HG03457 (cell line): Measurements from ENCODE around the gene PPP2R1B.

Experiments used
- ATAC-seq: cut with Tn5 transposase; IDR thresholded peaks from one replicate; pipeline ENCODE4 v1.9.1; 2021; ENCODE audit warnings: moderate number of reproducible peaks; ENCODE audit not compliant: unreplicated experiment

The PPP2R1B gene

DNA sequence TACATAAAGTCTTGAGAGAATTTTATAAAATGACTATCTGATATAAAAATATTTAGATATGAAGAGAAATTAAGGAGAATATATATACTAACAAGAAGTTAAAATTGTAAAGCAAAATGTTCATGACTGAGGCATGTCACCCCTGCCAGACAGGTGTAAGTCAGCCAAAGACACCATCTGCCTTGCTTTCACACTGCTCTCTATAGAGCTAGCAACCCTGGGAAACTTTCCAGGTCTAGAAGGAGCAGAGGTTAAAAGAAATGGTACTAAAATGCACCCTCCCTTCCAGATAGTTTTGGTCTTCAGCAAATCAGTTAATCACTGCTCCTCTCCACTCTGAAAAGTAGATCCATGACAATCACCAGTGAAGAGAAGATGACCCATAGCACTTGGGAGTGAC is 16.5 kb downstream of the PPP2R1B start:
- no peak for ATAC-seq

DNA sequence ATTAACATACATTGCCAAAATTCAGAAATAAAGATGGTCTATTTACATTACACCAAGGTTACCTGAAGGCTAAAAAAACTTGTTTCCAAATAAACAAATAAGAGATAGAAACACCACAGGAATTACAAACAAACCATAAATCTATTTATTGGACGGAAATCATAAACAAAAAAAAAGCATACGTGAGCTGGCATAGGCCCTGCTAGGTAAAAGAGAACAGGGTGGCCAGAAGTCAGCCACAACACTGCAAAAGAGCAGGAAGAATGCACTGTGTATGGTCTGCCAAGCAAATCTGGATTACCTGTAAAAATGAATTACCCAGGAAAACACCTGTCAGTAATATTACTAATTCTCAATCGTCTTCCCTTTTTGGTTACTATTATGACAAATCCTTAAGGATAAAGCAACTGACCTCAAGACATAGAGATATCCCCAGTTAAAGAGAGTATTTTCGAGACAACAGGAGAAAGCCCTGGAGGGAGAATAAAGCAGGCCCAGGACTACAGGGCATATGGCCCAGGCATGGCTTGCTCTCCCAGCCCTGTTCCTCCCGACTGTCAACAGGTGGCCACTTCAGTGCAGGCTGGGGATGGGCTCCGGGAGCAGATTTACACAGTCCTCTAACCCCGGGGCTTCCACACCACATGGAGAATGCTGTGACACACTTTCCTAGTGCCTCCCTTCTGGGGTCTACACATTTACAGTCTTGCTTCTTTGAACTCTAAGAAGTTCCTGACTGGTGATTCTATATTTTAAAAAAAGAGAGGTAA is 18.0 kb downstream of the PPP2R1B start:
- no peak for ATAC-seq

DNA sequence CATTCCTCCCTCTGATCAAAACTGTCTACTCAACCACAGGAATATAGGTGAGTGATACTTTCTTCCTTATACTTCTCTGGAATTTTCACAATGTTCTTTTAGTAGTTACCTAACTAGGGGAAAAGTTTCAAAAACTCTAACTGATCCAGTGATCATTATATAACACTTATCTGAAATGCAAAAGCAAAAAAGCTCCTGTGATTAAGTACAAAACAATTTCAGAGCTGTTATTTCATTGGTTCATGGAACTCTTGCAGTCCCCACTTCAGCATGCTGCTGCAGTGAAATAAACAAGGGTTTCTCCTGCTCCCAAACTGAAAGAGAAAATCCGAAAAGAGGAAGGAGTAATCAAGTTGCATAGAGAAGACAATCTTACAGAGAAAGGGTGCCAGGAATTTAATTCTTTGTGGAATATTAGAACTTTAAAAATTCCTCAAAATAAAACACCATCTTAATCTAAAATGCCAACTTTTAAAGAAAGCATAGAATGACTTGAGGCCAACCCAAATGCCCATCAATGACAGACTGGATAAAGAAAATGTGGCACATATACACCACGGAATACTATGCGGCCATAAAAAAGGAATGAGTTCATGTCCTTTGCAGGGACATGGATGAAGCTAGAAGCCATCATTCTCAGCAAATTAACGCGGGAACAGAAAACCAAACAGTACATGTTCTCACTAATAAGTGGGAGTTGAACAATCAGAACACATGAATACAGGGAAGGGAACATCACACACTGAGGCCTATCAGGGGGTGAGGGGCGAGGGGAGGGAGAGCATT is 20.3 kb downstream of the PPP2R1B start:
- ATAC-seq, result no peak

DNA sequence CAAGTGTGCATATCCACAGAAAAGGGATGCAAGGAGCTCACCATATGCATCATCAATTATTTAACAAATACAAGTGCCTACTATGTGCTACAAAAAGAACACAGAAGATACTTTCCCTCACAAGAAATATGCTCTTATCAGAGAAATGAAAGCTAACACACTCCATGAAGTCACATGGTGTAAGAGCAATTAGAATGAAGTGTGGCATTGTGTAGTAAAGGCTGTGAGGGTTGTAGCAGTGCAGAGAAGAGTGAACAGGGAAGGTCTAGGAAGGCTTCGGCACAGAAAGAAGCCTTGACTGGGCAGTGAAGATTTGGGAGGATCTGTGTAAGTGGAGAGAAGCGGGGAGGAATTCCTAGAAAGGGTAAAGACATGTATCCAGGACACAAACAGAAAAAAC is 22.5 kb downstream of the PPP2R1B start:
- no peak for ATAC-seq

DNA sequence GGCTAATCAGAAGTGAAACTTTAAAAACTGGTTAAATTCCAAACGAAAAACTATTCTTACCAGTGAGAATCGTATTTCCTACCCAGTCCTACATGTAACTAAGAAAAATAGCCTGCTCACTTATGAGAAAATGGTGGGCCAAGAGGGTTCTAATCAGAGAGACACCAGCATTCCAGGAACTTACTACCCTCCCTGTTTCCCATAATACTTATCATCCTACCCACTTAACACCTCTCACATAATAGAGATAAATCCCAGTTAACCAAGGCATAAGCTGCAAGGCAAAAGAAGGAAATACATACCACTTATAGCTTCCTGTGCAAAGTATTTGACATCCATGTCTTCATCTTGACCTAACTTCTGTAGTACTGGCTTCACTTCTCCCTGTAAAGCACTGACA is 24.4 kb downstream of the PPP2R1B start:
- ATAC-seq, result no peak

DNA sequence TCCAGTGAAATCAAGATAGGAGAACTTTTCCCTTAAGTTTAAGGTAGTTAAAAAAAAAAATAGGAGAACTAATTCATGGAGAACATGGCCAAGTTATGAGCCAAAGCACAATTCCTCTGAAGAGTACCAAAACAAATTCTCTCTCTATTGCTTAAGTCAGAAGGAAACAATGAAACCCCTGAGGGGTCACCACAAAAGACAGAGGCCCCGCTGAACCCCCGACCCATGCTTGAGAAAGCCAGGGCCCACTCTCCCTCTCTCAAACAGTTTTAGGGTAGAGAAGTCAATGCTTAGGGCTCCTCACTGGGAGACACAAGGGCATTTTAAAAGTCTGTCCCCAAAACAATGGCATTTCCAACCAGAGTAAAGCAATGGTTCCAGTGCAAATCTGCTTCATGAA is 26.9 kb downstream of the PPP2R1B start:
- ATAC-seq, result no peak

DNA sequence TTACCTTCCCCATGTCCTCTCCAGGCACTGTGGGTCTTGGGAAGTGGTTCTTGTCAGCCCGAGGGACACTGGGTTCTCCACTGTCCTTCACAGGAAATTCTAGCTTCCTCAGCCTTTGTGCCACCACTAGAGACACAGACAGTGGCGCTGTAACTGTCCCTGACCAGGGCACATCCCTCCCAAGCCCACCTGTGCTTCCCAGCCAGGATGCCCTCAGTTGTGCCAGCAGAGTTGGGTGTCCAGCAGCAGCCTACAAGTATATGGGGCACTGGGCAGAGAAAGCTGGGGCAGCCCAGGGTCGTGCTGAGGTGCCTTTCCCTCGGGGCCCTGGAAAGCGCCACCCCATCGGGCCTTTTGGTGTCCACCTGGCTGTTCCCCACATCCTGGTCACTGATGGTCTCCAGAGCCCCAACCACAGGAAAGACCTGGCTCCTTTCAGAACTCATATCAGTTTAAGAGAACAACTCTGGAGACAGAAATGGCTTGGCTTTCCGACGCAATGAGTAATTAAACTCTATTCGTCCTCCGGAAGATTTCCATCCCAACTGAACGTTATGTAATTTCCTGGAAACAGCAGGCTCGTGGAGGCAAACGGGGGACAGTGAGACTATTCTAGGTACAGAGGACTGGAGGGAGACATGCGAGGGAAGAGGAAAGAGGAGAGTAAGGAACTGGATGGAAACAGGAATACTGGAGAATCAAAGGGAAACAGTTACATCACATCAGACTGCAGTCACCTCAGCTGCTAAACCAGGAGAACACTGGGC is 28.6 kb downstream of the PPP2R1B start:
- ATAC-seq, result no peak

DNA sequence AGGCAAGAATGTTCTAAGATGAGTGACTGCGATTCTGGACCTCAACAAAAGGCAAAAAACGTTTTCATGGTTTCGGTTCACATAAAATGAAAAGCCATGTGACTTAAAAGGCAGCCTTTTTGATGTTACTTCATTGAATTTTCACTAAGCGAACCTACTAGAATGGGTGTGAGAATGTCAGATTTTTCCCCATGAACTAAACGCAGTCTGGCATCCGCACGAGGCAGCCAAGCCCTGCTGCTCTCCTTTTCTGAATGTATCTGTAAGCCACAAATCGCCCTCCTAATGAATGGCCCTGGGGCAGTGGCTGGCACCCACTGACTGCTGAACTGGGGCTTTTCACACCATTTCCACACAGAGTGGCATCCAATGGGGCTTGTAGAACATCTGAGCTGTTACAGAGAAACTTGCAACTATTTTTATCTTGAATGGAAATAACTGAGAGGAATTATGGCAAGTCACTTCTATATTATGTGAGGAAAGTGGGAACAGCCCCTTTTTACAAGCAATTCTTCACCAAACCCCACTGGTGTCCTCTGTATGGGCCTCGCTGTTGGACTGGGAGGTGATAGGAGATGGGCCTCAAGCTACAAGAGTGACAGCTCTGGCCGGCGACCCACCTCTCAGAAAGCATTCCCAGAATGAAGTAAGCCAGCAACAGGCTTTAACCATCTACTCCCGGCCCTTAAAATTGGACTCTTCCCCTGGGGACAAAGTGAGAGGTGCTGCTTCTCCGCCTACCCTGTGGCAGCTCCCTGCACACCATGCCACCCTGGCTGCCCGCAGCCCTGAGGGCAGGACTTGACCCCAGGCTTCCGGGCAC is 29.4 kb downstream of the PPP2R1B start:
- ATAC-seq, result no peak

DNA sequence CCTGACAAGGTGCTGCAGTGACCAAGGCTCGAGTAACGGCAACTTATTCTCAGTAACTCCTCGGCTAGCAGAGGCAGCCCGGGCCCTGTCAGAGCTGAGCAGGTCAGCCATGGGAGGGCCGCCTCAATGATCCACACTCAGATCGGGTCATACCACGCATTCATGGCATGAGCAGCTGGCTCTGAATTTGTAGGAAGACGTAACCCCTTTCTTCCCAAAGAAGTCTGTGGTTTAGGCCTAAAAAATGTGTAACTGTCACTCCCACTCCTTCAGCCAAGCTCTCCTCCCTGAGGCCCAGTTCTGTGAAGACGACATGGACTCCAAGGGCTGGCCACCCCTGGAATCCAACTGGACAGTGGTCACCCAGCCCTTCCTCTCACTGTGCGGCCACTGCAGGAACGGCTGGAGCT is 30.0 kb downstream of the PPP2R1B start:
- ATAC-seq, result no peak

DNA sequence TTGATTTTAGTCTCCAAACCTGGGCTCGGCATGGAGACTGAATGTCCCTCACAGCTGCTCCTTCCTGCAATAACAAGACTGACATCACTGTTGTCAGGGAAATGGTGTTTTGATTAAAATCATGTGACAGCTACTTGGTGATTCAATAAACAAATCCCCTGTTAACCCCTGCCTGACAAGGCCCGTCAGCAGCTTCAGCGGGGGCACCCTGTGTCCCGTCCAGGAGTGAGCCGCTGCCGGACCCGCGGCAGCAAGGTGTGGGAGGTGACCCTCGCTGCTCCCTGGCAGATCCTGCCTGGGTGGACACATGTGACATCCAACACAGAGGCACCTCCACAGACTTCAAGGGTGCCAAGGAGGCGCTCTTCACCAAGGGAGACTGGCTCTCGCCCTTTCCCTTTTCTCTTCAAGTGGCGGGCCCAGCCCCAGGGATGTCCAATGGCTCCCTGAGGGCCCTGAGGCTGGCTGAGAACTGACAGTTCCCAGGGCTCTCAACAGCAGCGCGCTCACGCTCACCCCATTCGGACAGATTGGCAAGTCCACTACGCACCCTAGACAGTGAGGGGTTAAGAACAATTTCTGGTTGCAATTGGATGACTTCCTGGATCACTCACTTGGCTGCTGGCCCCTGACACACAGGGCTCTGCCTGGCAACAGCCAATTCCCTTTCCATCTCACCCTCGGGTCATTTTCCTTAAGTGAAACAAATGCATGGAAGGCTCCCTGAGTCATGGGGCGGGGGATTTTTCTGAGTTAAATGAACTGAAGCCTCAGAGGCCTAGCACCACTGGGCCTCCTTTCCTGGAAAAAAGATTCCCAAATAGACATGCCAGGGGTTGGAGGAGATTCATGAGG is 30.7 kb downstream of the PPP2R1B start:
- ATAC-seq, result no peak

DNA sequence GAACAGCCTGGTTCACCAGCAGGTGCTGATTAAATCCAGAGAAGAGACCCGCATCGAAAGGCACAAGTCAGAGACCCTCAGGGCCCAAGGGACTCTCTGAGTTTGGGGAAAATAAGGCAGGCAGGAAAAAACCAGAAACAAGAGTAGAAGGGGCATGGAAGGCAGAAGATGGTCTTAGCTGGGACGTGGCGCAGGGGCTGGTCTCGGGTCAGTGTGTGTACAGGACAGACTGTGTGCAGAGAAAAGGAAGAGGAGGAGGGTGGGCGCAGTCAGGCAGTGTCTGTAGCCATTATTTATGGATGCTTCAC is 31.3 kb downstream of the PPP2R1B start:
- ATAC-seq, result no peak

DNA sequence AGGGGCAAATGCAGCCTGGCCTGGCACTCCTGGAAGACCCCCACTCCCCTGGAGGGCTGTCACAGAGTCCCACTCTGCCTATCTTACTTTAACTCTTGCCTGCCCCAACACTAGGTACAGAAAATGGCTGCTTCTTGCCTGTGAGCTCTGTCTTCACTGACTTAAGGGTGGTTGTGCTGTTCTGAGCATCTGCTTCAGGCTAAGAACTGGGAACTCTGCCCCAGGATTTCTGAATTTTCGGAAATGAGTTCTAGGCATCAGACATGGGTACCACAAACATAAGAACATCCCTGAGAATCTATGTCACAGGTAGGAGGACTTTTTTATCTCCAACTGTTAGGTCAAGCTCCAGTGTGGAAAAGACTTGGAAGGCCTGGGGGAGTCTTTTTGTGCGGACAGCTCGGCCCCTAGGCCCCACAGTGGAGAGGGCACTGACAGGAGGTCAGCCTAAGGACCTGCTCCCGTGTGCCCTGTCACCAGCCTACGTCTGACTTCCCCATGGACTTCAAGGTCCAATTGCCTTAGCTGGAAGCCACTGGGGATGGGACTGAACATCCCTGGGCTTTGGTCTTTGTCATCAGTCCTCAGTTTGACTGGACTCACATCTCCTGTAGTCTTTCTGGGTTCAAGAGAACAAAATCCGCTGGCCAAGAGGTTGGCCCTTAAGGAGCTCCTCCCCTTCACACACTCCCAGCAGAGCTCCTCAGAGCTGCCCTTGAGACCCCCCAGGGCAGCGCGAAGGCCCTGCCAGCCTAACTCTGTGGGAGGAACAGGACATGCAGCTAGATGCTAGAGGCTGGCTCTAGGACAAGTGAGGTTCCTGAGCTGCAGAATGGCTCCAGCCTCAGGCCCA is 31.9 kb downstream of the PPP2R1B start:
- ATAC-seq, result no peak

DNA sequence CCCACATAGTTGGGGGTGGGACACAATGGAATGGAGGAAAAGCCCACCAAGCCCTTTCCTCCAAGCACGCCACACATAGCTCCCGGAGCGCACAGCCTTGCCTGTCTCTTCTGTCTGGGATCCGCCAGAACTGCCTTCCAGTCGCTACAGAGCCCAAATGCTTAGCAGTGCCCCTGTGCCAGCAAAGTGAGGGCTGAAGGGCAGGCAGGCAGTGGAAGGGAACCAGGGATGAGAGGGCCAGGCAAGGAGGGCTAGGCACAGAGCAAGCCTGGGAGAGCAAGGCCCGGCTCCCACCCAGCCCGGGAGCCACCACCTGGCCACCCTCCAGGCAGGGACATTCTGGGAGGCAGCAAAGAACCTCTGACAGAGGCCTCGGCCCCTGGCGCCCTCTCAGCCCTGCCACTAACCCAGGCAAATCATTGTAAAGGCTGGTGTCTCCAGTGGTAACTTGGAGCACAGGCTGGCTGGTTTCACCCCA is 32.5 kb downstream of the PPP2R1B start:
- no peak for ATAC-seq

DNA sequence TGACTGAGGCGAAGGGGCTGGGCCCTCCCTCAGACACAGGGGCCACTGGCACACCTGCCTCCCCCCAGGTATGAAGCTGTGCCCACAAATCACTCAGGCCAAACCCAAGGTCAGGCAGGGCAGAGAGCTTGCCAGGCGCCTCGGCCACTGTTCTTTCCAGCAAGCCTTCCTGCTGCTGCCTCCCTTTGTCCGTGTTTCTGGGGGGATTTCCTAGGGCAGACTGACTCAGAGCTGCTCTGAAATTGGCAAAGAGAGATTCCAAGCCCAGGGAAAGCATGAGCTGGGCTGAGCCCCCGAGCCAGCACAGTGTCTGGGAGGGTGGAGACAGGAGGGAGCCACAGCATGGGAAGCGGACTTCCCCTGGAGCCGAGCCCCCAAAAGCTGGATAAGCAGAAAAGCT is 33.2 kb downstream of the PPP2R1B start:
- no peak for ATAC-seq

DNA sequence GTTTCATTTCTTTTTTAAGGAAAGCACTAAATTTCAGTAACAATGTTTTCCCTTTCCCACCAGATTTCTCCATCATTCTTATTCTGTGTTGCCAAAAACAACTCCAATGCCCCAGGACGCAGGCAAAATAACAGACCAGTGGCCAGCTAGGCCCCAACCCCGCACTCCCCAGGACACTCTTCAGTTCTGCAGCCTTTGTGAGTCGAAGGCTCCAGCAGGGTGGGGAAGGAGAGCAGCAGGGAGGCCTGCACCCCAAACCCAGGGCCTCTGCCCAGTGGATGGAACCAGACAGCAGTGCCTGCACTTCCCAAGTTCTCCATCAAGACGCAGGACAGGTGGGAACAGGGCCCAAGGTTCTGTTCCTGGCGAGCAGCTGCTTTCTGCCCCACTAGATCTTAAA is 34.4 kb downstream of the PPP2R1B start:
- no peak for ATAC-seq

DNA sequence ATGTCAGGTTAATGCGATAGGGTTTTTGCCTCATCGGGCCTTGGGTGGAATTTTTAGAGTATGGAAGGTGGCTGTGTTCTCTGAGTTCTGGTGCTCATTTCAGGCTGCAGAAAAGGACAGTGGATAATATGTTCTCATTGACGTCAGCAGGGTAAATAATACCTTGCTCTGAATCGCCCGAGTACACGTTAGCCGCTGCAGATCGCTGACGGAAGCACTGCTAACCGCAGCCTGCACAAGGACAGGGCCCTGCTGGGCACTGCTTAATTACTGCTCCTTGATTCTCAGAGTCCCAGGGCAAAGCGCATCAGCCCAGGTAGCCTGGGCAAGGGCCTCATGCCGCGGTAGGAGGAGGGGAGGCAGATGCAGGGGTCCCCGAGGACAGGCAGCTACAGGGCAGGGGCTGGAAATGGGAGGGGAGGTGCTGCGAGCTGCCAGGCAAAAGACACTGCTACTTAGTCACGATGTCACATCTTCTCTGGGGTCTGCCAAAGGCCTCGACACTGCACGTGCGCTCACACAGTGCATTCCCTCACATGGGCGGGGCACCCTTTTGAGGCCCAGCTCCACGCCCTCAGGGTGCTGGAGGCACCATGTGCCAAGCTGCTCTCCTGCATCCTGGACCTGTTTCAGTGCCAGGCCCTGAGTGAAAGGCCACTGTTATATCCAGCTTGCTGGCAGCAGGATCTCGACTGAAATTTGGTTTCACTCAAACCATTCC is 35.2 kb downstream of the PPP2R1B start:
- ATAC-seq, result no peak

DNA sequence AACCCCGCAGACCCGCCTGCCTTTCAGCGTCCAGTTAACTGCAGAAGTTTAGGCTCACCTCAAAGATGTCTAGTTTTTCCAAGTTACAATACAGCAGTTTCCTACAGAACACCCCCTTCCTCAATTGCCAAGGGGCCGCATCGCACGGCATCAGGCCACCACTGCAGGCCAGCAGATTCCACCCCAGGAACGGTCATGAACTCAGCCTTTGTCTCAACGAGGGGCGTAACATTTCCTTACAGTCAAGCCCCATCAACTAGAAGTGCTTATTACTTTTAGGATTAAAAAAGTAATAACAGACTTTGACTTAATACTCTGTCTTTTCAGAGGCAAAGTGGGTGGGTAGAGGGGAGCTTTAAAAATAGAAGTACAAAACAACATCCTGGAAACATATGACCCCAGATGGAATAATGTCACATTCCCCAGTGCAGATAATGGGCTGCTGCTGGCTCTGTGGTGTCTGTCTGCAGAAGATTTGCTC is 36.3 kb downstream of the PPP2R1B start:
- ATAC-seq, result no peak
